NB4 (cell line): ENCODE results near the gene LOC101059915.

Experiments used
- CTCF ChIP-seq: IDR thresholded peaks from one replicate; pipeline ENCODE4 v1.5.1; 2012; ENCODE audit warnings: low read depth, low read length
- MAX ChIP-seq: IDR thresholded peaks from 2 replicates; pipeline ENCODE4 v1.6.1; 2011; ENCODE audit warnings: low read depth, low read length
- MYC ChIP-seq: IDR thresholded peaks from 2 replicates; pipeline ENCODE4 v1.6.1; 2011; ENCODE audit warnings: low read depth, low read length
- POLR2A ChIP-seq: IDR thresholded peaks from 2 replicates; pipeline ENCODE4 v1.6.1; 2011; ENCODE audit warnings: mild to moderate bottlenecking; ENCODE audit not compliant: insufficient read length; ENCODE audit errors: extremely low read depth

- TF ChIP-seq CTCF = no peak
- no peak for TF ChIP-seq POLR2A
- TF ChIP-seq MYC = no peak
- no peak for TF ChIP-seq MAX
Observed at GRCh38 chrX:71667328-71668247, at the start of gene LOC101059915.
